HCEC 1CT (cell line): ENCODE results near the gene COL8A2.
"Not testable (repeated sequence)": the region's sequence is repeated elsewhere in the genome, so short reads cannot be mapped to it uniquely, and the experiment has no call there.

Source experiments
- DNase-seq: peaks from one replicate; pipeline ENCODE4 v3.0.0-alpha.2; 2017

COL8A2 gene

DNA sequence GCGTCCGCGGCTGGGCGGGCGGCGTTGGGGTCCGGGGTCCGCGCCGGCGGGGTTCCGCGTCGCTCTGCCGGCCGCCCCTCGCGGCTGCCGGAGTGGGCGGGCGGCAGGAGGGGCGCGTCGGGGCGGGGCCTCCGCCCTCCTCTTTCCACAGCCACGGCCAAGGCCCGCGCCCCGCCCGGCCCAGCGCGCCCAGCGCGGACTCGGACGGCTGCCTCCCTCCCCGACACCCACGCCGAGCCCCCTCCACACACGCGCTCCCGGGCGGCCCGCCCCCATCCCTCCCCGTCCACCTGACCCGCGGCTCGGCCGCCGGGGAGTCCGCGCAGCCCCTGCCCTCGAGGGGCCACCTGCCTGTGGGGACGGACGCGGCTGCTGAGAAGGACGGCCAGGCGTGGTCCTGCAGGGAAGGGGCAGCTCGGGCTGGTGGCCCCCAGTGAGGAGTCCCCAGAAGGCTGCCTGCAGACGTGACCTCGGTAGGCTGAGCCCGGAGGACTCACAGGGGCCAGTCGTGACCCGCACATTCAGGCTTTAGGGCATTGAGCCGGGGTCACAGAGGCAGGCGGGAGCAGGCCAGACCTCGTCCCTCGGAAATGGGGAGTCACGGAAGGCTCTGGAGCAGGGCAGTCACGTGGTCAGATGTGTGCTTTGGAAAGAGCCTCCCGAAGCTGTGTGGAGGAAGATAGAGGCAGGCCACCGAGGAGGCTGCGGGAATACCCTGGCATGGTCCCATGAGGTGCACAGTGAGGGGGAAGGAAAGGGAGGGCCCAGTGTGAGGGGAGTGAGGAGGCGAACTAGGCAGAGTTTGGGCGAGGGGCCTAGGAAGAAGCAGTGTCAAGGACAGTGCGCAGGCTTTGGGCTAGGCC, at the start of gene COL8A2:
COL8A2 (minus strand) TSS at position 94 of the 863 bp plus-strand sequence. CDS start 24,980 bp downstream, outside the sequence.
- no peak for DNase-seq

- DNase-seq = no peak
Measured at GRCh38 chr1:36174713-36175112, 49.7 kb upstream of the COL8A2 start.

- peak; percentile 80 for DNase-seq
Measured at GRCh38 chr1:36172983-36173382, 48.0 kb upstream of the COL8A2 start.

DNA sequence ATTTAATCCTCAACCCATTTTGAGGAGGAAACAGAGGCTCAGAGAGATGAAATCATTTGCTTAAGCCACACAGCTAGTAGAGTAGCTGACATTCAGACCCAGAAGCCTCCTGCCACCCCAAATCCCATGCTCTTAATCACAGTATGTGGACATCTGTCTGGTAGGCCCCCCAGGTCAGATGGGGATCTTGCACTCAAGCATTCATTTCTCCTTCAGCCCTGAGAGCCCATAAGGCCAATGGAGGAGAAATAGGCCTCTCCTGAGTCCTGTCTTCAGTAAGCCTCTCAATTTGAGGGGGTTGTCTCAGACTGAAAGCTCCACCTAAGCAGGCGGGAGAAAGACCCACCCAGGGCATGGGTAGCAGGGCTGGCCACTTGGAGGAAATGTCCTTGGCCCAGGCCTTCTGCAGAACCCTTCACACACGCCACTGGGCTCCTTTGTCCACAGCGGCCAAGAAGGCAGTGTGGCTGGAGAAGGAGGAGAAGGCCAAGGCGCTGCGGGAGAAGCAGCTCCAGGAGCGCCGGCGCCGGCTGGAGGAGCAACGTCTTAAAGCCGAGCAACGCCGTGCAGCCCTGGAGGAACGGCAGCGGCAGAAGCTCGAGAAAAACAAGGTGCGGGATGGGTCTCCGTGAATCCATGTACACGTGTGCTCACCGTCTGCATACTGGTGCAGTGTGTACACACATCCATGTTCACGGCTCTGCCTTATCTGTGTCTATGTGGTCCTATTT, 47.2 kb upstream of the COL8A2 start:
- no peak for DNase-seq

DNA sequence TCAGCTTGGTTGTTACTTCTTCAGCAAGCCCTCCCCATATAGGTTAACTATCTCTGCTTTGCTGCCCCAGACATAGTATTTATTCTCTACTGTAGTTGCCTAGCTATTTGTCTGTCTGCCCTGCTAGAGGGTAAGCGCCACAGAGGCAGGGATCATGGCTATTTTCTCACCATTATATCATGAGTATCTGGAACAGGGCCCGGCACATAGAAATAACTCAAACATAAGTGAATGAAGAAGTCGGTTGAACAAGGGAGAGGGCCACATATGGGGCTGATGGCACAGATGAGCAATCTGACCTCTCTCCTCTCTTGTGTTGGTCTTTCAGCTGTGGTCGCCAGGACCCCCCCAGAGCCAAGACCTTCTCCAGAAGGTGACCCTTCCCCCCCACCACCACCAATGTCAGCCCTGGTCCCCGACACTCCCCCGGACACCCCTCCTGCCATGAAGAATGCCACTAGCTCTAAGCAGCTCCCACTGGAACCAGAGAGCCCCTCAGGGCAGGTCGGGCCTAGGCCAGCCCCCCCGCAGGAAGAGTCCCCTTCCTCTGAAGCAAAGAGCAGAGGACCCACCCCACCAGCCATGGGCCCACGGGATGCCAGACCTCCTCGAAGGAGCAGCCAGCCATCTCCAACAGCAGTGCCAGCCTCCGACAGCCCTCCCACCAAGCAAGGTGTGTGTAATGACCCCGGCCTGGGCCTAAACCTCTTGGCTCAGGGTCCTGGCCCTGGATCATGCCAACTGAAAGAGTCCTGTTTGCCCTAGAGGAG, 45.8 kb upstream of the COL8A2 start:
- no peak for DNase-seq

- no peak for DNase-seq
Measured at GRCh38 chr1:36168514-36168913, 43.5 kb upstream of the COL8A2 start.

DNA sequence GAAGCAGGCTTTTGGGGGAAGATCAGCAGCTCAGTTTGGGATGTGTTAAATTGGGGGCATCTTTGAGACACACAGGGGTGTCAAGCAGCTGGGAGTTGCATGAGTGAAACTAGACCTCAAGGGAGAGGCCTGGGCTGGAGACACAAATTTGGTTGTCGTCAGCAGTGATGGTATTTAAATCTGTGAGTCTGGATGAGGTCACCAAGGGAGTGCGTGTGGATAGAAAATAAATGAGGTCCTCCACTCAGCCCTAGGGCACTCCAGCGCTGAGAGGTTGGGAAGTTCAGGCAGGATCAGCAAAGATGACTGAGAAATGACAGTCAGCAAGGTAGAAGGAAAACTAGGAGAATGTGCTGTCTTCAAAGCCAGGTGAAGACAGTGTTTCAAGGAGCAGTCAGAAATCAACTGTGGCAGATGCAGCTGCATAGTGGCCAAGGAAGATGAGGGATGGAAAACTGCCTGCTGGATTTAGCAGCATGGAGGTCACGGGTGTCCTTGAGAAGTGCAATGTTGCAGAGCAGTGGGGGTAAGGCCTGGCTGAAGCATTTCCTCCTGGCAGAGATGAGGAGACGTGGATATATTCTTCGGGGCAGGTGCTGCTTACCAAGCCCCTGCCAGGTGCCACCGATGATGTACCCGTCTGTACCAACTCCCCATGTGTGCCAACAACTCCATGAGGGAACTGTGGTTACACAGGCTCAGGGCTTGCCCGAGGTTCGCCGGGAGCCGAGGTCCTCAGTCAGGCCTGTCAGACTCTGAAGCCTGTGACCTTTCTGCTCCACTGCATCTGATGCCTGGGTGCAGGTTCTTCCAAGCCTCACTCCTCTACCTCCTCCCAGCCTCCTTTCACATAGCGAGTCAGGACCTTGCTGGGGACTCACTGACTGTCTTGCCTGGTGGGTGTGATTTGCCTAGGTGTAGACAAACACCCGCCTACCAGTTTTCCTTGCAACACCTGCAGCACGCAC, 42.2 kb upstream of the COL8A2 start:
- peak; percentile 55 for DNase-seq

- DNase-seq = no peak
Measured at GRCh38 chr1:36166136-36166535, 41.1 kb upstream of the COL8A2 start.

GRCh38 chr1:36165145-36165544, 40.1 kb upstream of the COL8A2 start:
- no peak for DNase-seq

GRCh38 chr1:36164361-36164760, 39.3 kb upstream of the COL8A2 start:
- DNase-seq = no peak

- no peak for DNase-seq
Measured at GRCh38 chr1:36163426-36163825, 38.4 kb upstream of the COL8A2 start.

- no peak for DNase-seq
Measured at GRCh38 chr1:36162680-36163239, 37.7 kb upstream of the COL8A2 start.

GRCh38 chr1:36161641-36162531, 36.9 kb upstream of the COL8A2 start:
- no peak for DNase-seq

DNA sequence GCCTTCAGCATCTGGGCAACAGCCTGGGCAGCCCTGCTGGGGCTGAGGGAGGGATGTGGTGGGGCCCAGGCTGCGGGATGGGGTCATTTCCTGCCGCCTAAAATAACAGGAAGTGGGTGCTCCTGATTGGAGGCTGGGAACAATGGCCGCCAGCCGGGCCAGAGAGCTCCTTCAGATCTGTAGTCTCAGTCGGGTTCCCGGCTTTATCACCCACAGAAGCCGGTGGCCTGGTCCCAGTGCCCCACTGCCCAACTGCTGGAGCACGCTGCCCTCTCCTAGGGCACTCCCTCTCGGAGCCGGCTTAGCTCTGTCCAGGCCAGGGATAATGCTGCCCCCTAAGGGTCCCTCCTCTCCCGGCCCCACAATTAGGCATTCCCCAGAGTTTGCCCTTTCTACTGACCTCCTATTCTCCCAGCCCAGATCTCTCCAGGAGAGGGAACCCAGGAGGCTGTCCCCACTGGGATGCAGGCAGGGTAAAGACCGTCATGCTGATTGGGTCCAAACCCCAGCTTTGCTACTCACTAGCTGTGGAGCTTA, 36.0 kb upstream of the COL8A2 start:
- peak; percentile 73 for DNase-seq

DNA sequence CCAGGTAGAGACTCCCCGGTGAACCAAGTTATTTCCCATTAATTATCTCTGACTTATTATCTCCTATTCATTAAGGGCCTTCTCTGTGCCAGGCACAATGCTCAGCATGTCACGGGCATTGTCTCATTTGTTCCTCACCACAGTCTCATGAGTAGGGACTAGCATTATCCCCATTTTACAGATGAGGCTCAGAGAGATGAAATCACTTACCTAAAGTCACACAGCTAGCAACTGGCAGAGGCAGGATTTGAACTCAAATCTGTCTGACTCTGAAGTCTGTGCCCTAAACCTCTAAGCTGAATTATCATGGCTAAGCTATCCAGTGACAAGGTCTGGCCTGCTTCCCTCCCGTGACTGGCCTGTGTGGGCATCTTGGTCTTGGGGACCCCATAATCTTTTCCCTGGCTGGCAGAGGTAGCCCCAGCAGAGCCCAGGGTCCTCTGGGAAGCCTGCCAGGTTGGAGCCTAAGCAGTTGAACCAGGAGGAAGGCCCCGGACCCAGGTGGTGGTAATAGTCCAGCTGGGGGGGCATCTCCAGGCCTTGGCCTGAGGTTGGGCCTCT, 35.4 kb upstream of the COL8A2 start:
- DNase-seq = no peak

DNA sequence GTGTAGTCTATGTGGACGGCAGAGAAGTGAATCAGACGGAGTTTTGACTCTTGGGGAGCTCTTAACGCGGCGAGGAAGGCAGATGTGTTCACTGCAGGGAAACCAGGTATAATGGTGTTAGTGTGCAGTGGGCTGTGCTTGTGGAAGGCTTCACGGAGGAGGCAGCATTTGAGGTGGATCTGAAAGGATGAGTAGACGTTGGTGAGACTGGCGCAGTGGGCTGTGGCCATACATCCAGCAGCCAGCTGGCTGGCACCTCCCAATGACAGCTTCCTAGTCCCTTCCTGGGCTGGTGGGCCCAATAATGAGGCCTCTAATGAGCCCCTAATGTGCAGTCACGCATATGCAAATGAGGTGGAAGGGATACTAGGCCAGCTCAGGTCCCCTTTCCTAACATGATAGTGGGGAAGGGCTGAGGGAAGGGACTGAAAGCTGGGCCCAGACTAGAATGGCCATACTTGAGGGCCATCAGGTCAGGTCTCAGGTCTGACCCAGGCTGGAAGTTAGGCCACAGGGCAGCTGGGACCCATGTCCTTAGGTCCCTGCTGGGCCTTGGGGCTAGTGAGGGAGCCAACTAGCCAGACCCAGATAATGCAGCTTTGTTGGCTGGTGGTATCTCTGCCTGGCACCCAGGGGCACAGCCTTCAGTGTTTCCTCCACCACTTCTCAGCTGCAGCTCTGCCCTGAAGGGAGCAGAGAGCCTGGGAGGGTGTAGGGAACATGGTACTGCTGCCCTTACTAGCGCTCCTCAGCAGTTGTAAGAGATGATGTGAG, 34.8 kb upstream of the COL8A2 start:
- DNase-seq = no peak

GRCh38 chr1:36158827-36159252, 33.8 kb upstream of the COL8A2 start:
- not testable (repeated sequence) for DNase-seq

- DNase-seq = no peak
Measured at GRCh38 chr1:36157973-36158826, 33.2 kb upstream of the COL8A2 start.
